Lower leg skin (tissue), 4 donors: Measurements from ENCODE around the gene CDRT4. TPM values are rescaled to one million over a fixed set of nuclear protein-coding genes. Genes with fewer than 3 reads are reported as not detected.

Experiments
- DNase-seq, 2 donors: peaks; one replicate each; pipeline ENCODE4 v3.0.0-alpha.2; 2019; ENCODE audit warnings: low spot score in 2 of 2
- H3K4me3 ChIP-seq: fragments of 200-600 bp; sonication (generic); 2 replicates; pipeline ENCODE4 v1.5.1; 2017; ENCODE audit warnings: mild to moderate bottlenecking, low read depth; ENCODE audit not compliant: poor library complexity, severe bottlenecking
- CTCF ChIP-seq, 3 donors: fragments of 450-650 bp; IDR thresholded peaks; one replicate each; pipeline ENCODE4 v1.5.1; 2016; ENCODE audit warnings: antibody characterized with exemption in 3 of 3, mild to moderate bottlenecking in 3 of 3, moderate library complexity in 2 of 3
- POLR2A ChIP-seq, 2 donors: fragments of 450-650 bp; IDR thresholded peaks; one replicate each; pipeline ENCODE4 v1.6.1; 2016 to 2017; ENCODE audit warnings: antibody characterized with exemption in 2 of 2, mild to moderate bottlenecking in 1 of 2, moderate library complexity in 1 of 2
- WGBS, 2 donors: methylation state at CpG; one replicate each; pipeline ENCODE4 v1.1.5; 2018; 5-methylcytosine and 5-hydroxymethylcytosine counted together
- intact Hi-C: fragments of 100-400 bp; cut with DNase I; formaldehyde crosslinking; loops from one replicate; pipeline ENCODE4 v1.15.0; 2023; ENCODE audit warnings: low total_unique reads
- total RNA-seq, 4 donors: library from RNA; depleted of rRNA; stranded (reverse); fragments of >200 nt; gene quantifications; one replicate each; pipeline ENCODE4 v1.1.0, GENCODE V29; 2016

The CDRT4 gene
- total RNA-seq, result 1 to 10 TPM in 2 of 4 donors, under 1 TPM in 1, not detected in 1; 0.52 to 4.0 (median 3.8) TPM

GRCh38 chr17:15467592-15467991 lies at the start of gene CDRT4:
Gene CDRT4, minus strand, starts transcription at chr17:15467621. Its CDS starts 27,383 bp downstream, at chr17:15440238.
- 69 to 96% methylated on average over 3 of the region's 3 CpGs for WGBS, 2 donors
- intact Hi-C loops, result no loop called here
- no peak for DNase-seq
- no peak for TF ChIP-seq CTCF (IDR thresholded peaks at IDR 0.05)
- TF ChIP-seq POLR2A (IDR thresholded peaks at IDR 0.05), result no peak
- H3K4me3 ChIP-seq, result no peak within 1 kb of the TSS

GRCh38 chr17:15516150-15516549 lies 48.7 kb upstream of the CDRT4 start:
- TF ChIP-seq POLR2A (IDR thresholded peaks at IDR 0.05) (no peak), CTCF (IDR thresholded peaks at IDR 0.05) (no peak)
- DNase-seq, result no peak
- intact Hi-C loops, result no loop called here
- WGBS, 2 donors, result 93 to 97% methylated on average over 8 of the region's 8 CpGs
- H3K4me3 ChIP-seq, result no peak overlapping the region

GRCh38 chr17:15514469-15514868 lies 47.0 kb upstream of the CDRT4 start:
- H3K4me3 ChIP-seq, result no peak overlapping the region
- no peak for DNase-seq
- intact Hi-C loops, result no loop called here
- WGBS, 2 donors, result 84% methylated on average over 2 of the region's 2 CpGs
- TF ChIP-seq CTCF (IDR thresholded peaks at IDR 0.05) (no peak), POLR2A (IDR thresholded peaks at IDR 0.05) (no peak)

GRCh38 chr17:15513856-15514459 lies 46.5 kb upstream of the CDRT4 start:
- no peak for TF ChIP-seq CTCF (IDR thresholded peaks at IDR 0.05)
- TF ChIP-seq POLR2A (IDR thresholded peaks at IDR 0.05), result no peak
- H3K4me3 ChIP-seq, result no peak overlapping the region
- DNase-seq, result no peak
- WGBS, 2 donors, result 79% methylated on average over 9 of the region's 9 CpGs
- intact Hi-C loops, result no loop called here

- no peak overlapping the region for H3K4me3 ChIP-seq
- DNase-seq, result no peak
- TF ChIP-seq CTCF (IDR thresholded peaks at IDR 0.05) (no peak), POLR2A (IDR thresholded peaks at IDR 0.05) (no peak)
- intact Hi-C loops, result no loop called here
- 56 to 61% methylated on average over 6 of the region's 6 CpGs for WGBS, 2 donors
These were observed 45.8 kb upstream of the CDRT4 start for GRCh38 chr17:15513058-15513791.
